Ishikawa (cell line): ENCODE data around the gene AKR1B15.

Experiments
- CEBPB ChIP-seq: IDR thresholded peaks from 2 replicates; pipeline ENCODE4 v1.6.1; 2012
- CREB1 ChIP-seq: IDR thresholded peaks from 2 replicates; pipeline ENCODE4 v1.6.1; 2012; ENCODE audit warnings: low read depth
- EGR1 ChIP-seq: IDR thresholded peaks from 2 replicates; pipeline ENCODE4 v1.6.1; 2012
- EP300 ChIP-seq: IDR thresholded peaks from 2 replicates; pipeline ENCODE4 v1.6.1; 2012; ENCODE audit warnings: borderline replicate concordance
- FOXM1 ChIP-seq: IDR thresholded peaks from 2 replicates; pipeline ENCODE4 v1.6.1; 2012; ENCODE audit warnings: low read depth, borderline replicate concordance
- NFIC ChIP-seq: IDR thresholded peaks from 2 replicates; pipeline ENCODE4 v1.6.1; 2012
- RAD21 ChIP-seq: IDR thresholded peaks from 2 replicates; pipeline ENCODE4 v1.6.1; 2012; ENCODE audit warnings: low read depth
- TAF1 ChIP-seq: IDR thresholded peaks from 2 replicates; pipeline ENCODE4 v1.6.1; 2012; ENCODE audit warnings: low read depth, mild to moderate bottlenecking
- TCF12 ChIP-seq: IDR thresholded peaks from 2 replicates; pipeline ENCODE4 v1.6.1; 2012; ENCODE audit warnings: low read depth
- TEAD4 ChIP-seq: IDR thresholded peaks from 2 replicates; pipeline ENCODE4 v1.6.1; 2012
- YY1 ChIP-seq: IDR thresholded peaks from 2 replicates; pipeline ENCODE4 v1.6.1; 2012; ENCODE audit warnings: low read depth
- ZBTB7A ChIP-seq: IDR thresholded peaks from 2 replicates; pipeline ENCODE4 v1.6.1; 2012; ENCODE audit warnings: low read depth
- TF ChIP-seq, protein P1 (sequence below): IDR thresholded peaks from 2 replicates; pipeline ENCODE4 v1.6.1; 2012
- TF ChIP-seq, protein P2 (sequence below): IDR thresholded peaks from 2 replicates; pipeline ENCODE4 v1.6.1; 2012; ENCODE audit warnings: low read depth, mild to moderate bottlenecking
- TF ChIP-seq, protein P3 (sequence below): IDR thresholded peaks from 2 replicates; pipeline ENCODE4 v1.6.1; 2012

The AKR1B15 gene

DNA sequence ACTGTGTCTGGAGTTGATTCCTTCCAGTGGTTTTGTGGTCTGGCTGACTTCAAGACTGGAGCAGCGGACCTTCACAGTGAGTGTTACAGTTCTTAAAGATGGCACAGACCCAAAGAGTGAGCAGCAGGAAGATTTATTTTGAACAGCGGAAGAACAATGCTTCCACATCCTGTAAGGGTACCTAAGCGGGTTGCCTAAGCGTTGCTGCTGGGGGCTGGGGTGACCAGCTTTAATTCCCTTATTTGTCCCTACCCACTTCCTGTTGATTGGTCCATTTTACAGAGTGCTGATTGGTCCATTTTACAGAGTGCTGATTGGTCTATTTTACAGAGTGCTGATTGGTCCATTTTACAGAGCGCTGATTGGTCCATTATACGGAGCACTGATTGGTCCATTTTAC is 13.2 kb downstream of the AKR1B15 start:
- TF ChIP-seq CEBPB, result no peak

DNA sequence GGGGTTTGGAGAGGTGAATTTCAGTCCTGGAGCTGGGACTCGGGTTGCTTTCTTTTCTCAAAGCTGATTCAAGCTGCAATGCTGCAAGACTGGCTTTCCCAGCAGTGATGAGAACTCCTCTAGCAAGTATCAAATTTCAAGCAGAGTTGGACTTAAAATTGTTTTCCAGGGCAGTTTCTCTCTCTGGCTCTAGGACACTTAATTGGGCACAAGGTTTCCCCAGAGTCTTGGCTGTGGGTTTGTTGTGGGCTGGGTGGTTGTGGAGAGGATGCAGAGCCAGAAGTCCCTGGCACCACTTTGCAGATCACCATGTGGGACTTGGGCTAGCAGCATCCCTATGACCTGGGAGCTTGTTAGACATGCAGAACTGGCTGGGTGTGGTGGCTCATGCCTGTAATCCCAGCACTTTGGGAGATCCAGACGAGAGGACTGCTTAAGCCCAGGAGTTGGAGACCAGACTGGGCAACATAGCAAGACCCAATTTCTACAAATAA is 16.8 kb downstream of the AKR1B15 start:
- TF ChIP-seq CREB1 (no peak), FOXM1 (no peak), TAF1 (no peak), CEBPB (no peak), TCF12 (no peak), YY1 (no peak), EGR1 (no peak), NFIC (no peak), ZBTB7A (no peak), RAD21 (no peak), TEAD4 (no peak), EP300 (no peak)
- TF ChIP-seq, protein P1, sequence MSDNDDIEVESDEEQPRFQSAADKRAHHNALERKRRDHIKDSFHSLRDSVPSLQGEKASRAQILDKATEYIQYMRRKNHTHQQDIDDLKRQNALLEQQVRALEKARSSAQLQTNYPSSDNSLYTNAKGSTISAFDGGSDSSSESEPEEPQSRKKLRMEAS, result no peak
- TF ChIP-seq, protein P2, sequence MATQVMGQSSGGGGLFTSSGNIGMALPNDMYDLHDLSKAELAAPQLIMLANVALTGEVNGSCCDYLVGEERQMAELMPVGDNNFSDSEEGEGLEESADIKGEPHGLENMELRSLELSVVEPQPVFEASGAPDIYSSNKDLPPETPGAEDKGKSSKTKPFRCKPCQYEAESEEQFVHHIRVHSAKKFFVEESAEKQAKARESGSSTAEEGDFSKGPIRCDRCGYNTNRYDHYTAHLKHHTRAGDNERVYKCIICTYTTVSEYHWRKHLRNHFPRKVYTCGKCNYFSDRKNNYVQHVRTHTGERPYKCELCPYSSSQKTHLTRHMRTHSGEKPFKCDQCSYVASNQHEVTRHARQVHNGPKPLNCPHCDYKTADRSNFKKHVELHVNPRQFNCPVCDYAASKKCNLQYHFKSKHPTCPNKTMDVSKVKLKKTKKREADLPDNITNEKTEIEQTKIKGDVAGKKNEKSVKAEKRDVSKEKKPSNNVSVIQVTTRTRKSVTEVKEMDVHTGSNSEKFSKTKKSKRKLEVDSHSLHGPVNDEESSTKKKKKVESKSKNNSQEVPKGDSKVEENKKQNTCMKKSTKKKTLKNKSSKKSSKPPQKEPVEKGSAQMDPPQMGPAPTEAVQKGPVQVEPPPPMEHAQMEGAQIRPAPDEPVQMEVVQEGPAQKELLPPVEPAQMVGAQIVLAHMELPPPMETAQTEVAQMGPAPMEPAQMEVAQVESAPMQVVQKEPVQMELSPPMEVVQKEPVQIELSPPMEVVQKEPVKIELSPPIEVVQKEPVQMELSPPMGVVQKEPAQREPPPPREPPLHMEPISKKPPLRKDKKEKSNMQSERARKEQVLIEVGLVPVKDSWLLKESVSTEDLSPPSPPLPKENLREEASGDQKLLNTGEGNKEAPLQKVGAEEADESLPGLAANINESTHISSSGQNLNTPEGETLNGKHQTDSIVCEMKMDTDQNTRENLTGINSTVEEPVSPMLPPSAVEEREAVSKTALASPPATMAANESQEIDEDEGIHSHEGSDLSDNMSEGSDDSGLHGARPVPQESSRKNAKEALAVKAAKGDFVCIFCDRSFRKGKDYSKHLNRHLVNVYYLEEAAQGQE, result no peak
- TF ChIP-seq, protein P3, sequence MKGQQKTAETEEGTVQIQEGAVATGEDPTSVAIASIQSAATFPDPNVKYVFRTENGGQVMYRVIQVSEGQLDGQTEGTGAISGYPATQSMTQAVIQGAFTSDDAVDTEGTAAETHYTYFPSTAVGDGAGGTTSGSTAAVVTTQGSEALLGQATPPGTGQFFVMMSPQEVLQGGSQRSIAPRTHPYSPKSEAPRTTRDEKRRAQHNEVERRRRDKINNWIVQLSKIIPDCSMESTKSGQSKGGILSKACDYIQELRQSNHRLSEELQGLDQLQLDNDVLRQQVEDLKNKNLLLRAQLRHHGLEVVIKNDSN, result no peak

DNA sequence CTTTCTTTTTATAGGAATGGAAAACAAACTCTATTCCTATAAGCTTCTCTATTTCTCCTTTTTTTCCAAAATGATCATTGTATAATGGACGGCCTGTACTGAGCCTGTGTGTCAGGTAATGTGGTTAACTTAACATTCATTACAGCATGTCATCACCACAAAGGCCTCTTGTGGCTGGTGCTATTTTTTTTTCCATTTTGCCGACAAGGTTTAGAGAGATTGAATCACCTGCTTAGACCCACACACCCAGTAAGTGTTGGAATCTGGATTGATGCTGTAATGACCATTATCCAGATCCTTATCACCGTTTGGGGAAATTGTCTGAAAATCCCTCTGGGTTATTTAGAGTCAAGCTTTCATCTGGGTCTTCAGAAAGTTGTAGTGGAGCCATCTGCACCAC is 18.5 kb downstream of the AKR1B15 start:
- TF ChIP-seq, protein P2, result no peak
- TF ChIP-seq, protein P3, result no peak
- TF ChIP-seq FOXM1 (no peak), CEBPB (no peak), YY1 (no peak), TEAD4 (no peak), TAF1 (no peak), RAD21 (no peak), CREB1 (no peak), TCF12 (no peak), NFIC (no peak), EP300 (no peak), ZBTB7A (no peak), EGR1 (no peak)
- TF ChIP-seq, protein P1, result no peak

DNA sequence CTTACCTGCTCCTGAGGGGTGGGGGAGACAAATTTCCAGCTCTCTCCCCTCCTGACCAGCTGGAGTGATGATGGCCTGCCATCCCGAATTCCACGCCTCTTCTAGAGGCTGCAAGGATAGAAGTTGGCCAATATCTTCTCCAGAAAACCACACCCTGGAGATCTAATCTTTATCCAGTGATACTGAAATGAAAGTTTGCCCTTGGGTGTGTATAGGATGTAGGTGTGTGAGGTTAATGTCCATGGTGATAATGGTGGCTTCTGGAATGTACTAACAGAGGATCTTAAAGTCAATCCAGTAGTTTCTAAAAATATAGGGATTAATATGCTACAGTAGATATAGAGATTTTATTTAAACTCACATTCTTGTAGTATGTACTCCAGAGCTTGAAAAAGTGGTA is 22.2 kb downstream of the AKR1B15 start:
- TF ChIP-seq NFIC (no peak), RAD21 (no peak), YY1 (no peak), TAF1 (no peak), FOXM1 (no peak), CEBPB (no peak), CREB1 (no peak)
- TF ChIP-seq, protein P2, result no peak
- TF ChIP-seq, protein P1, result no peak
